Measurements from ENCODE around the gene ECD. TPM values are rescaled to one million over a fixed set of nuclear protein-coding genes. Genes with fewer than 3 reads are reported as not detected.
"Not testable (repeated sequence)": the region's sequence is repeated elsewhere in the genome, so short reads cannot be mapped to it uniquely, and the experiment has no call there.

The ECD gene
- total RNA-seq, 1 experiment from 2014 or later, result 36.6 TPM

DNA sequence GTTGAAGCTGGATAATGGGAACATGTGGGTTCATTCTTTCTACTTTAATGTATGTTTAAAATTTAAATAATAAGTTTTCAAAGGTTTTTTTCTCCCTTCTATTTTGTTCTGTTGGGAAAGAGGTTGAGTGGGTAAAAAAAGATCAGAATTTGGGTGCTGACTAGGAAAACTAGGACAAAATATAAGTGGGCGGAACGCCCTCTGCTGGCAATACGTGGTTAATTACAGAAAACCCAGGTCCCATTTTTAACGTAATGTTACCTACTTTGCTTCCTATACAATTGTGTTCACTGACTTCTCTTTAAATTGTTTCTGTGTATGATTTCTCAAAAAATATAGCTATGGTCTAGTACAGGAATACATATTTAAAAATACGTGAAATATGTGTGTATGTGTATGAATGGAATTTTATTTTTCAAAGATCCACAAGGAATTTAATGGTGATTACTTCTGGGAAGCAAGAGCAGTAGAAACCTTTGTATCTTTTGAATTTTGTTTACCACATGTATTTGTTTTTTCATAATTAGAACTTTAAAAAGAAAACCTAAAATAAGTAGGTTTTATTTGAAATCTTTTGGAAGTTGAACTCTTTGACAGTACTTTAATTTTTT is 8.7 kb downstream of the ECD start:
- DNase-seq (ENCODE audit: low read depth), result peak; percentile 53

- DNase-seq (ENCODE audit: low read depth), result no peak
These were observed 11.8 kb downstream of the ECD start for GRCh38 chr10:73156054-73156453.

GRCh38 chr10:73152009-73152408 is 15.8 kb downstream of the ECD start:
- no peak for DNase-seq (ENCODE audit: low read depth)

GRCh38 chr10:73150633-73151413 is 17.0 kb downstream of the ECD start:
- not testable (repeated sequence) for DNase-seq (ENCODE audit: low read depth)

GRCh38 chr10:73141603-73142002 is 26.2 kb downstream of the ECD start:
- DNase-seq (ENCODE audit: low read depth), result no peak

GRCh38 chr10:73139251-73139650 is 28.6 kb downstream of the ECD start:
- DNase-seq (ENCODE audit: low read depth), result no peak

DNA sequence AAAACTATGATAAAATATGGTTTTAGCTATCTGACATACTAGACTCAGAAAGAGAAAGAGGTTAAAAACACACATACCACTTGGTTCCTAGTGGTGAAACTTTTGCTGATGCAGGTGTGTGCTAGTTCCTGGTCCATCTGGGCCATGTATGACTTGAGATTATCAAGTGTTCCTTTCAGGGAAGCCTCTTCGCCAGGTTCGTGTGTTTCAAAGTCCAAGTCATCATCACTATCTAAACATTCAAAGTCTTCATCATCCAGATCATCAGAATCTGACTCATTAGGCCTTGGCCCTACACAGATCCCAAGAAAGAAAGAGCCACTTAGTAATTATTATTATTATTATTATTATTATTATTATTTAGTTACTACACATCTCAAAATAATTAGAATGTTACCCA is 31.2 kb downstream of the ECD start:
- DNase-seq (ENCODE audit: low read depth), result no peak

DNA sequence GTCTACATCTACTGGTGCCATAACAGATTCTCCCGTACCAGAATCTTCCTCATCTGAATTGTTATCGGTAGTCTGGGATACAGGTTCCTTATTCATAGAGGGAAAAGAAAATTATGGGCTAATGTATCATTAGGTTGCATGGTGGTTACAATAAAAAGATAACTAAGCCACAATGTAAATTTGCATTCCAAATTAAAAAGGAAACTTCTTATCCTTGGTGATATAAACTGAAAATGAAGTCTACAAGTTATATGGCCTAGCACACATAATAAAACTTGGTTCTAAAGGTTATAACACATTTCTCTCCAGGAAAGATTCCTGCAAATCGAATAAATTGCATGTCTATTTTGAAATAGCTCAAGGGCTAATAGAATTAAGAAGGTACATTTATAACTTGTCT is 33.1 kb downstream of the ECD start:
- DNase-seq (ENCODE audit: low read depth), result no peak

DNA sequence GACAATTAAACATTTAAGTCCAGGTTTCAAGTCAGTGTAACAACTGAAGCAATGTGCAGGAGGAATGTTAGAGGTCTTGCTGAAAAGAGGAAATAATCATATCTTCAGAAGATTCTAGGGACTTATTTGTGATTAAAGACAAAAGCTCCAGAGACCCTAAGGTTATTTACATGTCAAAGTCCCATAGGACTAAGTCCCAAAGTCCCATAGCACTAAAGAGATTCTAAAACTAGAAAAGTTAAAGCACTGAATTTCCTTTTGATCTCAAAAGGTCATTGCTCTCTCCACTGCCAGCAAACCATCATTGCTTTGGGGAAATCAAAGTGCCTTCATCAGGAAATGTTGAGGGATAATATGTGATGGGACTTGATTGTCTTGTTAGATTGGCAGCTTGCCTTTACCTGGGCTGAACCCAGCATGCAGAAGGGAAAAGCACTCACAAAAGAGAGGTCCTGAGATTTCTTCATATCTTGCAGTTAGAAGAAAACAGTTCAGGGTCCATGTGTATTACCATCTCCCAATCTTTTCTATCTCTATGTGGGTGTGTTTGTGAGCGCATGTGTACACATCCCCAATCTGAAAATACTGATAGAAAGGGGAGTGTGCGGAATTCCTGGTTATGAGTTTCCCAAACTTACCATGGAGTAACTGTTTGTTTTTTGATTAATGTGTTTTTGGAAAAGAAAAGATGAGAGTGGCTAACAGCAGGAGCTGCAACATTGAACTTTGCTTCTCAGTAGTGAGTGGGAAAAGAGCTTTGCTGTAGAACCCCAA is 35.7 kb downstream of the ECD start:
- no peak for DNase-seq (ENCODE audit: low read depth)

- no peak for DNase-seq (ENCODE audit: low read depth)
These were observed 36.5 kb downstream of the ECD start for GRCh38 chr10:73131301-73131700.

GRCh38 chr10:73126343-73126742 is 41.5 kb downstream of the ECD start:
- DNase-seq (ENCODE audit: low read depth), result no peak

DNA sequence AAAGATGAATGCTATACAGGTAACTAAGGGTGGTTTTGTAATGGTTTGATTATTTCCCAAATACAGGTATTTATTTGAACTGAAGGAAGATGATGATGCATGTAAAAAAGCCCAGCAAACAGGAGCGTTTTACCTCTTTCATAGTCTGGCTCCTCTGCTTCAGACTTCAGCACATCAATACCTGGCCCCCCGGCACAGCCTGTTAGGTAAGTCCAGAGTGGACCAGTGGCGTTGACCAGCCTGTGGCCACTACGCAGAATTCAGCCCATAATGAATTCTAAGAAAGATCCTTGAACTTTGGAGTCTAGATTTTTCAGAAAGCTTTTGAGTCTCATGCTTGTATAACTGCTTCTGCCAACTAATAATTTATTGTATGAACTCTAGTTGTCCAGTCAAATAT is 47.9 kb downstream of the ECD start:
- no peak for DNase-seq (ENCODE audit: low read depth)

GRCh38 chr10:73119457-73119856 is 48.4 kb downstream of the ECD start:
- DNase-seq (ENCODE audit: low read depth), result no peak

GRCh38 chr10:73117976-73118743 is 49.6 kb downstream of the ECD start:
- DNase-seq (ENCODE audit: low read depth), result peak; percentile 82

GRCh38 chr10:73116017-73116416 is 51.8 kb downstream of the ECD start:
- DNase-seq (ENCODE audit: low read depth), result no peak

DNA sequence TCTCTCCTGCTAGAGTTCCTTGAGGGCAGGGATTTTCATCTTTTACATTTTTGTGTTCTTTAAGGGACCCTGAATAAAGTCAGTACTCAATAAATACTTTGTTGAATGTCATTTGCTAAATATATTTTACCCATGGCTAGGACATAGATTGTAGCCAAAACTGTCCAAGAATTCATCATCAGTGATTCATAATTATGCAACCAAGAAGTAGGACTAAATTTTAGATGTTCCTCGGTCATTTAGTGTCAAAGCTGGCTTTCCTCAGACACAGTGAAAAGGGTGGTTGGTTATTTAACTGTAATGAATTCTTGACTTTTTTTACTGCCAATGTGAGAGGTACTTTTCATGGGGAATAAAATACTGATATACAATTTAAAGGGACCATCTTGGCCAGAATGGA is 54.3 kb downstream of the ECD start:
- DNase-seq (ENCODE audit: low read depth), result peak; percentile 55

DNA sequence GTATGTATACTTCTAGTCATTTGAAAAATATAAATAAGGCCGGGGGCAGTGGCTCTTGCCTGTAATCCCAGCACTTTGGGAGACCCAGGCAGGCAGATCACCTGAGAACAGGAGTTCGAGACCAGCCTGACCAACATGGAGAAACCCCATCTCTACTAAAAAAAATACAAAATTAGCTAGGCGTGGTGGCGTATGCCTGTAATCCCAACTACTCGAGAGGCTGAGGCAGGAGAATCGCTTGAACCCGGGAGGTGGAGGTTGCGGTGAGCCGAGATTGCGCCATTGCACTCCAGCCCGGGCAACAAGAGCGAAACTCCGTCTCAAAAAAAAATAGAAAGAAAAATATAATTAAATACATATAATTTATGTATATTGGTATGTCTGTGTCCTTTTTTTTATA is 55.8 kb downstream of the ECD start:
- DNase-seq (ENCODE audit: low read depth), result not testable (repeated sequence)

DNA sequence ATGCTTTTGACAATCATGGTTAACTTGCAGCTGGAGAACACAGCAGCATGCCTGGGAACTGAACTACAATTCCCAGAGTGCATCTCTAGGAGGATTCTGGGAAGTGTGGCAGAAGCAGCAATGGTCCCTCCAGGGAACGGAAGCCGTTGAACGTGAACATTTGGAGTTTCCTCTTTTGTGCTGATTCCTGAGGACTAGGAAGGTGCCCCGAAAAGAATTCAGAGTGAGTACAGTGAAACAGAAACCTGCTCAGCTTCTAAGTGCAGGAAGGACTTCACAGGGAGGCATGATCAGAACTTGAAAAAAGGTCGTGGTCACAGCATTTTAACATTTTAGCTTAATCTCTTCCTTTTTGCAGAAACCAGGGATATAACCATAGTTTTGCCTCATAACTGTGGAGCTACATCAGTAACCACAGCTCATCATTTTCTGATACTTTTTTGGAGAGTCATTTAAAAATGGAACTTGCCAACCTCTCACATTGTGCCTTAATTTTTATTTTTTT is 57.4 kb downstream of the ECD start, which contains the start of gene NUDT13:
NUDT13 (plus strand) TSS at position 111 of the 505 bp plus-strand sequence. CDS start 3,911 bp downstream, outside the sequence.
- peak; percentile 85 for DNase-seq (ENCODE audit: low read depth)

DNA sequence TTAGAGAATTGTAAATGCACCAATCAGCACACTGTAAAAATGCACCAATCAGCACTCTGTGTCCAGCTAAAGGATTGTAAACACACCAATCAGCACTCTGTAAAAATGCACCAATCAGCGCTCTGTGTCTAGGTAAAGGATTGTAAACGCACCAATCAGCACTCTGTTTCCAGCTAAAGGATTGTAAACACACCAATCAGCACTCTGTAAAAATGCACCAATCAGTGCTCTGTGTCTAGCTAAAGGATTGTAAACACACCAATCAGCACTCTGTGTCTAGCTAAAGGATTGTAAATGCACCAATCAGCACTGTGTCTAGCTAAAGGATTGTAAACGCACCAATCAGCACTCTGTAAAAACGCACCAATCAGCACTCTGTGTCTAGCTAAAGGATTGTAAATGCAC is 58.6 kb downstream of the ECD start:
- DNase-seq (ENCODE audit: low read depth), result not testable (repeated sequence)

GRCh38 chr10:73106301-73106700 is 61.5 kb downstream of the ECD start:
- DNase-seq (ENCODE audit: low read depth), result no peak

GRCh38 chr10:73099141-73099540 is 68.7 kb downstream of the ECD start:
- DNase-seq (ENCODE audit: low read depth), result no peak
